NCI-H1694 (cell line): ENCODE measurements around the gene INPP5D.
A peak's percentile ranks its signal among the peaks of the same experiment; 100 is the strongest.
"Not testable (repeated sequence)": the region's sequence is repeated elsewhere in the genome, so short reads cannot be mapped to it uniquely, and the experiment has no call there.

Experiments
- DNase-seq: peaks from one replicate; lab custom pipeline; 2025; lab: John Stamatoyannopoulos, UW

INPP5D gene

DNA sequence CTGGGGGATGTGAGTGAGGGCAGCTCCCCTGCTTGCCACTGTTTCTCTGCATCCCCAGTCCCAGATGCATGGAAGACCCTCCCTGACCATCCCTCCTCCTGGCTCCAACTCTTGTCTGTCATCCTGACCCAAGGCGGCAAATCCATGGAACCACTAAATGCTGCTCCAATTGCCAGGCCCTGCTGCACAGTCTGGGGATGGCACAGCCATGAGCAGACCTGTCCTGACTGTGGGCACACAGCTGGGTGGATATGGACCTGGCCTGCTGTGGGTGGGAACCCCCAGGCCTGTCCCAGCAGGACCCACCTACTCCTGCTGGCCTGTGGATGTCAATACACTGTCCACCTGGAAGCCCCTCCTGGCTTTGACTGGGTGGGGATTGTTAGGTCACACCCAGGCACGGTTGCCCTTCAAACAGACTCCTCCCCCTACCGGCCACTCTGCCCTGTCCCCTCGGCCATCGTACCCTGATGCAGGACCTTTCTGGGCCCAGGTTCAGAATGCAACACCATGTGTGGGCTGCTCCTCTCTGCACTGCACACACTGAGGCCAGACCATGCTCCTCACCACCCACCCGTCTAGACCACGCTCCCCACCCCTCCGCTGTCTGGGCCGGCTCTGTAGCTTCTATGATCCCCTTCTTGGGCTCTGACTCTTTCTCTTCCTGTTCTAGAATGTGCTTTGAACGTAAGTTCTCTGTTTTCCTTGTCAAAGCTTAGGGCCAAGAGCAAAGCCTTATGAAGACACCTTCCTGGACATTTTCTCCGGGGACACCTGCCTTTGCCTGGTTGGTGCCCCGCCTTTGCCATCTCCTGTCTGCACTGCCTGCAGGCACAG lies 57.9 kb downstream of the INPP5D start:
- no peak for DNase-seq

DNA sequence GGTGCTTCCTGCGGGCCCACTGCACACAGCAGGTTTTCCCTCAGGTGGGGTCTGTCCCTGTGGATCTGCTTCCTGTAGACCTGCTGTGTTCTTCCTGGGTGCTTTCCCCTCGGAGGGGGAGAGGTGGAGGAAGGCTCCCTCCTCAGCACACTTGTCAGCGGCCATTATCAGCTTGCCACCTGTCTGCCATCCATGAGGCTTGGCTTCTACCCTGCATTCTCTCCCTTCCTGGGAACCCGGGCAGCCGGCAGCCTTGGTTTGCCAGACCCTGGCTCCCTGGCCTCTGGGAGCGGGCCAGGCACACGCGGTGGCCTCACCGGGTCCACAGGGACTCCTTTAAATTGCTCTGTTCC lies 58.5 kb downstream of the INPP5D start:
- no peak for DNase-seq

DNA sequence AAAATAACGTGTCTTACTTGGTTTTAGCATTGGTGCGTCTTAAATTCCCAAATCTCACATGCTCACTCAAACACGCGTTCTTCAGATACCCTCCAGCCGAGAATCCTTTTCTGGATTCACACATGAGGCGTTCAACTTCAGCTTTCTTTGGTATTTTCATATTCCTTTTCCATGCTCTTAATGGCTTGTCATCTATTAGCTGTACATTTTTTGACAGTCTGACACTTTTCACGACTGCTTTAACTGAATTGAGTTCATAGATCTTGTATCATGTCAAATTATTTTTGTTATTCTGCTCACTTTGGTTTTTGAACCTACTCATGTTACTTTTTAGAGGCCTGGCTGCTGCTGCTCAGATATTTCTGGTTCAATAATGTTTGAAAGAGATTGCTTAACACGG lies 59.0 kb downstream of the INPP5D start:
- DNase-seq = no peak

DNA sequence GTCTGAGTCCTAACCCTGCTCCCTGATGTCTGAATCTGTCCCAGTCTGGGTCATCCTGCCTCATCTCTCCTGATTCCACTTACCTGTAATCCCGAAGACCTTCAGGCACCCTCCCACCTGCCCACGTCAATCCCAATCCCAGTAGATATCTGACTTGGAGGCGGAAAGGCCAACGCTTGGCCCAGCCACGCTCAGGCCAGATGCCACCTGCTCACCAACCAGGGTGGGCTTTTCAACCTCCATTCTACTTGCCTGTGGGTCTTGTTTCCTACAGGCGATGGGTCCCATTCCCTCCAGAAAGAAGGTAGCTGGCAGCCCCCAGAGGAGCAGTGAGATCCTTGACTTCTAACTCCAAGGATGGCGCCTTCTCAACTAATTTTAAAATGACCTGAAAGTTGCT lies 59.7 kb downstream of the INPP5D start:
- DNase-seq = no peak

- no peak for DNase-seq
These were observed 60.3 kb downstream of the INPP5D start for GRCh38 chr2:233120459-233120858.

DNA sequence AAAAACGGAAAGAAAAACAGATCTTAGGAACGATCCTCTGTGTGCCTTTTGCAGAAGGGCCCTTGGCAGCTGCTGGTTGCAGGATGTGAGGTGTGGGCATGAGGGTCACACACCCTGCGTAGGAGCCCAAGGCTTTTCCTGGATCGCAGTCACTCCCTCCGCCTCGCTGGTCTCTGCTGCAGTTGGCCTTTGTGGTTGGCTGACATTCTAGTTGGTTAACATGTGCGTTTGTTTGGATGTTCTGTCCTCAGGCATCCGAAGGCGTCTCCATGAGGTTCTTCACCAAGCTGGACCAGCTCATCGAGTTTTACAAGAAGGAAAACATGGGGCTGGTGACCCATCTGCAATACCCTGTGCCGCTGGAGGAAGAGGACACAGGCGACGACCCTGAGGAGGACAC lies 61.7 kb downstream of the INPP5D start:
- DNase-seq = no peak

- DNase-seq = no peak
These were observed 62.4 kb downstream of the INPP5D start for GRCh38 chr2:233122541-233122940.

GRCh38 chr2:233123576-233123975 lies 63.4 kb downstream of the INPP5D start:
- not testable (repeated sequence) for DNase-seq

DNA sequence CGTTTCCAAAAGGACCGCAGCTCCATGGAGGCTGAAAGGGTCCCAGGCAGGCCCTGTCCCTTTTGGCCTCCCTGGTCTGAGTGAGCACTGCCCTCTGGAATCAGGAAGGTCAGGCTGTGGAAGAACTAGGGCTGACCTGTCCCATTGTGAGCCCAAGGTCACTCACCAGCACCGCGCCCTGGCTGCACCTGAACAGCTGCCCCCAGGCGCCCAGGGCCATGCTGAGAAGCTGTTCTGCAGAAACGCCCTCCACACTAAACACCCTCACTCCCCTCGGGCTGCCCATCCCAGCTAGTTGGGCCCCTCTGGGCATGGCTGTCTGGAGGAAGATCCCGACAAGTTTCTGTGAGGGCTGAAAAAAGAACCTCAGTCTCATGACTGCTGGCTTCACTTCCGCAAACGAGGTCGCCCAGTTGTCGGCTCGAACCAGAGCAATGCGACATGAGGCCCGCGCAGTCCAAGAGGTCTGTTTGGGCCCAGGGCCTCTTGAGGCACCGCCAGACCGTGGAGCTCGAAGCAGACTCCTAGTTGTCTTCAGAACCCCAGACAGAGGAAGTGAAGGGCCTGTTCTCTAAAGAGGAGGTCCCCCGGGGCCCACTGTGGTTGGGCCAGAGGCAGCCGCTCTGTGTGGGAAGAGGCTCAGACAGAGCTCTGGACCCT lies 64.4 kb downstream of the INPP5D start:
- DNase-seq = no peak

DNA sequence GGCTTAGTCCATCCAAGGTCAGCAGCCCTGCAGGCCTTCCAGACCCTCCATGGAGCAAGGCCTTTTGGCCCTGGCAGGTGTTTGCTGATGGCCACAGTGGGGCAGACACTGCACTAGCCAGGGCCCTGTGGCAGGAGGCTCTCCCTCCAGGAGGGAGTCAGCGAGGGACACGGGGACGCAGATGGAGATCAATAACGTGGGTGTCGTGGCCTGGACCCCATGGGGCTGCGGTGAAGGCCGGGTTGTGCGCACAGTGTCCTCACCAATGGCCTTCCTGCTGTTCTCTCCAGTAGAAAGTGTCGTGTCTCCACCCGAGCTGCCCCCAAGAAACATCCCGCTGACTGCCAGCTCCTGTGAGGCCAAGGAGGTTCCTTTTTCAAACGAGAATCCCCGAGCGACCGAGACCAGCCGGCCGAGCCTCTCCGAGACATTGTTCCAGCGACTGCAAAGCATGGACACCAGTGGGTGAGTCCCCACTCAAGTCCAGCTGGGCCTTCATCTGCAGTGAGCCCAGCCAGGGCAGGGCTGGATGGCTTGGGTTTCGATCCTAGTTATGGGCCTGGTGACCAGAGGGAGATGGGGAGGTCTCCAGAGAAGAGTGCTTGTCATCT lies 65.4 kb downstream of the INPP5D start:
- DNase-seq = no peak

- peak; percentile 13 for DNase-seq
These were observed 69.3 kb downstream of the INPP5D start for GRCh38 chr2:233129351-233129978.

- DNase-seq = no peak
These were observed 69.9 kb downstream of the INPP5D start for GRCh38 chr2:233130024-233130423.

- DNase-seq = no peak
These were observed 70.4 kb downstream of the INPP5D start for GRCh38 chr2:233130481-233131020.

GRCh38 chr2:233131936-233132720 lies 72.0 kb downstream of the INPP5D start:
- DNase-seq = no peak

DNA sequence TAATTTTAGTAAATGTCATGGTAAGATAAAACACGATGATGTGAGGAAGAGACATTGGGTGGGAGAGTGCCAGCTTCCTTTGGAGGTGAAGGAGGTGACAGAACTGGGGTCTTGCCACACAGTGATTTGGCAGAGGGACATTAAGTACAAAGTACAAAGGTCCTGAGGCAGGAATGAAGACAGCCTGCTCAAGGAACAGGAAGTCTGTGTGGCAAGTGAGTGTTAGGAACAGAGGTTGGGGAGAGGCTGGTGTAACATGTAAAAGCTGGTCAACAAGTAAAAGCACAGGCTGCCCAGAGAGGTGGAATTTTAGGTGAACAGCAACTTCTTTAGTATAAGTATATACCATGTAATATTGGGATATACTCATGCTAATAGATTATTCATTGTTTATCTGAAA lies 73.1 kb downstream of the INPP5D start:
- DNase-seq = no peak

GRCh38 chr2:233135421-233135820 lies 75.3 kb downstream of the INPP5D start:
- DNase-seq = no peak

DNA sequence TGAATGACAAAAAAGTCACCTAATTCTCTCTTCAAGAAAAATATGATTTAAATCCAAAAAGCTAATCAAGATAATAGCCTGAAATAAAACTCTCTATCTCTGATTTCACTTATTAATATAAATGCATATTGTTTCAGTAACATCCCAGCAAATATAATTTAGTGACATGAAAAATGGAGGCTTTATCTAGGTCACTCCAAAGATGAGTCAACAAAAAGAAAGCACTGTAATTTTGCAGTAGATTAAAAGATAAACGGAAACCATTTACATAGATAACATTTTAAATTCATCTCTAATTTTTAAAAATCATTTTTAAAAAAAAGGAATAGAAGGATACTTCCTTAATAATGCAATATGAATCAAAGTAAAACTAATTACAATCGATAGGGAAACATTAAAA lies 76.9 kb downstream of the INPP5D start:
- DNase-seq = no peak

DNA sequence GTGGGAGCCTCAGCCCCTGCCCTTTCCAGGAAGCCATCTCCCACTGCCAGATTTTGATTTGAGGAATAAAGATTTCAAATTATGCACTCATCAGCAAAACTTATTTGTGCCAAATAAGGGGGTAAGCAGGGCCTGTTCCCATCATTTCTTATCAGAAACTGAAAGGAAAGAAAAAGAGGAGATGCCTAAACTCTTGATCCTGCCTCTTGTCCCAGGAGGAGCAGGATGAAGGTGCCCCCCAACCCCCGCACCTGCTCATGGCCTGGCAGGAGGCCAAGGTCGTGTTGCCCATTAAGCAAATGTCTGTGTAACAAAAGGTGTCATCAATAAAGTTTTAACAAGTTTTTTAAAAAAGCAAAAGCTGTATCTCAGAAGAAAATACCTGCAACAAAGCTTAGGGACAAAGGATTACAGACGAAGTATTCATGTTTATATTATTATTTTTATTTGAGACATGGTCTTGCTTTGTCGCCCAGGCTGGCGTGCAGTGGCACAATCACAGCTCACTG lies 80.0 kb downstream of the INPP5D start:
- no peak for DNase-seq

DNA sequence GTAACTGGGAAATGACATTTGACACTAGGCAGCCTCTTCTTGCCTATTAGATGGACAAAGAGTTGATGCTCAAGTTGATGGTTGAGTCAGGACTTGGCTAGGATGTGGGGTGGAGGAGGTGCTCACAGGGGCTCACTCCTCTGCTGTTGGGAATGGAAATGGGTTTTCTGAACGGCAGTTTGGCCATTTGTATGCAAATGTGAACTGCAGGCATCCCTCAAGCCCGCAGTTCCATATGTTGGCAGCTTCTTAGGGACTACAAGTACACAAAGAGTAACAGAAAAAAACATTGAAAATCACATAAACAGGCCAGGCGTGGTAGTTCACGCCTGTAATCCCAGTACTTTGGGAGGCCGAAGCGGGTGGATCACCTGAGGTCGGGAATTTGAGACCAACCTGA lies 80.8 kb downstream of the INPP5D start:
- DNase-seq = no peak

DNA sequence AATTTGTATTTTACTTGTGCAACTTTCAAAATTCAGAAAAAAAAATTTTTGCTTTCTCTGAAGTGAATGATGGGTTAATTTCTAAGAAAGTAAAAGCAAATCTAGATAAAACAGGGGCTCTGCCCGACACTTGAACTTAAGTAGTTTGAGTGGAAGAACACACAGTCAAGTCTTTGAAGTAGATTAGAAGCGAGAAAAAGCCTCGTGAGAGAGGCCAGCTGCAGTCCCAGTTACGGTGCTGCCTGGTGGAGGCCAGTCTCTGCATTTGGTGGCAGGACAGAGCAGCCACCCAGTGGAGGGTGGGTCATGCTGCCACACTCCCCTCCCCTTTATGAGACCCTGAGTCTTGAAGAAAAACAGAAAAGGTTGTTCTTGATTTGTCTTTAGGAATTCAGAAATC lies 81.8 kb downstream of the INPP5D start:
- no peak for DNase-seq

DNA sequence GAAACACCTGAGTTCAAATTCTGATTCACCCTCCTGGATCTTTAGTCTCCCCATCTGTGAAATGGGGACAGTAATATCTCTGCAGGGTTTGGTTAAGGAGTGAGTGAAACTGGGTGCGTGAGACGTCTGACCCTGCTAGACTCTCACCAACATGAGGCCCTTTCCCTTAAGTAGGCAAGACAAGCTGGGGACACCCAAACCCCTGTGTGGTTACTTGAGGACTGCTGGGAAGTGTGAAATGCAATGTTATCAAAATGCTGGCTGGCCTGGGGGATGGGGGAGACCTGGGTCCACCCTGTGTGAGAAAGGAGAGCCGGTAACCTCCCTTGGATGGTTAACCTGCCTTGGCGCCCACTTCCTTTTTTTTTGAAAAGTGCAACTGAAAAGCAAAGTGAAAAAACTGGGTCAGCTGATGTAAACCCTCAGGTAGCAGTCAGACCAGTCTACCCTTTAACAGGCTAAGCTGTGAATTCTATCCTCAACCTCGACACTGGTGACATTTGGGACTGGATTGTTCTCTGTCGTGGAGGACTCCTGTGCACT lies 82.3 kb downstream of the INPP5D start:
- no peak for DNase-seq
